HG03280 (cell line): ENCODE results near the gene PYY.
"Not testable (repeated sequence)": the region's sequence is repeated elsewhere in the genome, so short reads cannot be mapped to it uniquely, and the experiment has no call there.

Source experiments
- ATAC-seq: cut with Tn5 transposase; IDR thresholded peaks from one replicate; pipeline ENCODE4 v1.9.1; 2021; ENCODE audit warnings: mild to moderate bottlenecking, moderate library complexity; ENCODE audit not compliant: unreplicated experiment

PYY gene

GRCh38 chr17:43949781-43950180, 4.0 kb downstream of the PYY start:
- no peak for ATAC-seq

GRCh38 chr17:43946781-43947180, 7.0 kb downstream of the PYY start:
- no peak for ATAC-seq

- no peak for ATAC-seq
Observed at GRCh38 chr17:43945074-43945829, 8.5 kb downstream of the PYY start.

GRCh38 chr17:43942051-43942685, 11.6 kb downstream of the PYY start, which contains the start of gene PPY:
Gene PPY (minus strand): TSS chr17:43942476. CDS start chr17:43941654, 822 bp downstream.
- no peak for ATAC-seq

- ATAC-seq, result no peak
Observed at GRCh38 chr17:43940630-43941029, 13.1 kb downstream of the PYY start.

- no peak for ATAC-seq
Observed at GRCh38 chr17:43939886-43940285, 13.9 kb downstream of the PYY start.

- not testable (repeated sequence) for ATAC-seq
Observed at GRCh38 chr17:43939452-43939851, 14.3 kb downstream of the PYY start.

GRCh38 chr17:43938838-43939182, 14.9 kb downstream of the PYY start:
- ATAC-seq, result no peak

GRCh38 chr17:43936434-43936833, 17.3 kb downstream of the PYY start:
- ATAC-seq, result no peak

- ATAC-seq, result no peak
Observed at GRCh38 chr17:43935926-43936261, 17.8 kb downstream of the PYY start.

GRCh38 chr17:43935204-43935925, 18.4 kb downstream of the PYY start:
- ATAC-seq, result no peak

GRCh38 chr17:43932923-43933322, 20.8 kb downstream of the PYY start:
- no peak for ATAC-seq

- no peak for ATAC-seq
Observed at GRCh38 chr17:43932357-43932756, 21.4 kb downstream of the PYY start.

- ATAC-seq, result no peak
Observed at GRCh38 chr17:43931062-43931571, 22.6 kb downstream of the PYY start.

GRCh38 chr17:43928609-43929008, 25.1 kb downstream of the PYY start:
- no peak for ATAC-seq

GRCh38 chr17:43927929-43928328, 25.8 kb downstream of the PYY start:
- ATAC-seq, result not testable (repeated sequence)

GRCh38 chr17:43927060-43927864, 26.5 kb downstream of the PYY start:
- no peak for ATAC-seq

GRCh38 chr17:43924558-43924957, 29.2 kb downstream of the PYY start:
- no peak for ATAC-seq

GRCh38 chr17:43920500-43921095, 33.1 kb downstream of the PYY start:
- no peak for ATAC-seq

GRCh38 chr17:43918026-43918389, 35.7 kb downstream of the PYY start:
- ATAC-seq, result no peak
